SJSA1 (cell line): ENCODE results near the gene TAS1R1. TPM values are rescaled to one million over a fixed set of nuclear protein-coding genes. Genes with fewer than 3 reads are reported as not detected.
A peak's percentile ranks its signal among the peaks of the same experiment; 100 is the strongest.
"Not testable (repeated sequence)": the region's sequence is repeated elsewhere in the genome, so short reads cannot be mapped to it uniquely, and the experiment has no call there.

ENCODE experiments used
- DNase-seq, 2 experiments: peaks; one replicate each; pipeline ENCODE4 v3.0.0-alpha.2; 2015 to 2020; ENCODE audit warnings: low spot score in 2 of 2, low read depth in 1 of 2
- H3K27ac ChIP-seq: fragments of 250-450 bp; sonication (Bioruptor Pico); 2 replicates; pipeline ENCODE4 v1.5.1; 2020; ENCODE audit warnings: mild to moderate bottlenecking, moderate library complexity
- H3K27me3 ChIP-seq: fragments of 250-450 bp; sonication (Bioruptor Pico); replicated peaks from 2 replicates; pipeline ENCODE4 v1.5.1; 2020; ENCODE audit warnings: mild to moderate bottlenecking, moderate library complexity
- H3K36me3 ChIP-seq: fragments of 250-450 bp; sonication (Bioruptor Pico); 2 replicates; pipeline ENCODE4 v1.5.1; 2020; ENCODE audit warnings: mild to moderate bottlenecking
- H3K4me1 ChIP-seq: fragments of 250-450 bp; sonication (Bioruptor Pico); replicated peaks from 2 replicates; pipeline ENCODE4 v1.6.1; 2021; ENCODE audit warnings: mild to moderate bottlenecking
- H3K4me3 ChIP-seq: fragments of 250-450 bp; sonication (Bioruptor Pico); 2 replicates; pipeline ENCODE4 v1.5.1; 2020; ENCODE audit warnings: mild to moderate bottlenecking
- H3K9me3 ChIP-seq: fragments of 250-450 bp; sonication (Bioruptor Pico); replicated peaks from 2 replicates; pipeline ENCODE4 v1.5.1; 2020; ENCODE audit warnings: mild to moderate bottlenecking
- total RNA-seq: library from RNA; depleted of rRNA; stranded (reverse); fragments of >200 nt; shearing (Covaris generic); gene quantifications from 2 replicates; pipeline ENCODE4 v1.2.3, GENCODE V29; 2014

TAS1R1 gene
- total RNA-seq, 1 experiment from 2014 or later, result not detected

DNA sequence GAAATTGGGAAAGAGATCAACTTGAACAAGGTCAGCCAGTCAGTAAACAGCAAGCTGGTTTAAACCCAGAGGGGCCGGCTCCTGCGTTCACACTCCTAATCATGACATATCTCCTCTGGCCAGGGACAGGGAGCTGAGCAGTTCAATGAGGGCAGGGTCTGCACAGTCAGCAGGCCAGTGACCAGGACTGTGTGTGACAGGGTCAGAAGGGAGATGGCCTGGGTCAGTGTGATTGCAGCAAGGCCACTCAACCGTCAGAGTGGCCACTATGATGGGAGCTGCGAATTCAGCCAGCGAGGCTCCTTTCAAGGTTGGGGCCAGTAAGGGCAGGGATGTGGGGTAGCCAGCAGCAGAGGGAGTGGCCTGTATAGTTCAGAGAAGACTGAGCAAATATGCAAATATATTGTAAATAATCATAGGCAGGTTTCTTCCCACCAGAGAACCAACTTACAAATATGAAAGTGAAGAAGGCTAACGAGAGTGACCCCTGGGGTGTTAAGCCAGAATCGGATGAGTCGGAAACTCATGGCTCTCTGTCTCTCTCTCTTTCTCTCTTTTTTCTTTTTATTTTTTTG, 20.8 kb upstream of the TAS1R1 start:
- Histone ChIP-seq H3K4me1 (peaks cover 7% of the 10 kb centered on the region), H3K36me3 (peaks cover 66% of the 10 kb centered on the region), H3K9me3 (no peaks in the 10 kb centered on the region), H3K27me3 (no peaks in the 10 kb centered on the region), H3K27ac (no peak overlapping the region), H3K4me3 (no peak overlapping the region)
- no peak for DNase-seq

DNA sequence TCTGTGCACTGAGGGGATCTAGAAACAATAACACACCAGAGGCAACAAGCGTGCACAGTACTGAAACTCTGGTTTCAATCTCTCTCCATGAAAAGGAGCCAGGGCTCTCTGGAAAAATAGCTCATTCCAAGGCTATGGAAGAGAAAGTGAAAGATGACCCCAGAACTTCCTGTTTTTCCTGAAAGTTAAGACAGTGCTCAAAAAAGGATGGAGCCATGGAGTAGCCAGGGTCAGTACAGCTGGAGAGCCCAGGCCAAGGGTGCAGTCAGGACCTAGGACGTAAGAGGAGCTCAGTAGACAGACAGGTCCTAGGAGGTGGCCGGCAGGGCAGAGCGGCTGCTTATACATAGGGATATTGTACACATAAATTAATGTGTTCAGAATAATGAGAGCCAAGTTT, 19.9 kb upstream of the TAS1R1 start:
- H3K36me3 ChIP-seq, result peaks cover 60% of the 10 kb centered on the region
- H3K4me1 ChIP-seq, result peaks cover 12% of the 10 kb centered on the region
- no peak for DNase-seq
- H3K9me3 ChIP-seq, result no peaks in the 10 kb centered on the region
- no peak overlapping the region for H3K27ac ChIP-seq
- H3K4me3 ChIP-seq, result no peak overlapping the region
- H3K27me3 ChIP-seq, result no peaks in the 10 kb centered on the region

DNA sequence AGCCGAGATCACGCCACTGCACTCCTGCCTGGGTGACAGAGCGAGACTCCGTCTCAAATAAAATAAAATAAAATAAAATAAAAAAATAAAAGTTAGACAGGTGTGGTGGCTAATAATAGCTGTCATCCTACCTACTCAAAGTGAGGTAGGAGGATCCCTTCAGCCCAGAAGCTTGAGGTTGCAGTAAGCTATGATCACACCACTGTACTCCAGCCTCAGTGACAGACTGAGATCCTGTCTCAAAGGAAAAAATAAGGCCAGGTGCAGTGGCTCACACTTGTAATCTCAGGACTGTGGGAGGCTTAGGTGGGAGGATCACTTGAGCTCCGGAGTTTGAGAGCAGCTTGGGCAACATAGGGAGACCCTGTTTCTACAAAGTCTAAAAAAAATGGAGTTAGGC, 18.8 kb upstream of the TAS1R1 start:
- no peak for DNase-seq
- Histone ChIP-seq H3K27ac (no peak overlapping the region), H3K36me3 (peaks cover 56% of the 10 kb centered on the region), H3K27me3 (no peaks in the 10 kb centered on the region), H3K9me3 (no peaks in the 10 kb centered on the region), H3K4me3 (no peak overlapping the region), H3K4me1 (peaks cover 12% of the 10 kb centered on the region)

DNA sequence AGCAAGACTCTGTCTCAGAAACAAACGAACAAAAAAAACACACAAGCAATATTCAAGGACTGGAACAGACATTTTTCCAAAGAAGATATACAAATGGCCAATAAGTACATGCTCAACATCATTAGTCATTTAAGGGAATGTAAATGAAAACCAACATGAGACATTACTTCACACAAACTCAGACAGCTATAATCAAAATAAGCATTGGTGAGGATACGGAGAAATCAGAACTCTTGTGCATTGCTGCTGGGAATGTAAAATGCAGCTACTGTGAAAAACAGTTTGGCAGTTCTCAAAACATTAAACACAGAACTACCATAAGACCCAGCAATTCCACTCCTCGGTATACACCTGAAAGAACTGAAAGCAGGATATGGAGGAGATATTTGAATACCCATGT, 16.2 kb upstream of the TAS1R1 start:
- peak in 1 of 2 experiments; percentile 66 for DNase-seq
- H3K4me1 ChIP-seq, result peaks cover 12% of the 10 kb centered on the region
- peaks cover 49% of the 10 kb centered on the region for H3K36me3 ChIP-seq
- no peak overlapping the region for H3K4me3 ChIP-seq
- no peaks in the 10 kb centered on the region for H3K27me3 ChIP-seq
- H3K27ac ChIP-seq, result peak overlapping the region; percentile 6
- H3K9me3 ChIP-seq, result no peaks in the 10 kb centered on the region

- no peak overlapping the region for H3K4me3 ChIP-seq
- H3K9me3 ChIP-seq, result no peaks in the 10 kb centered on the region
- H3K27me3 ChIP-seq, result no peaks in the 10 kb centered on the region
- peaks cover 78% of the 10 kb centered on the region for H3K36me3 ChIP-seq
- DNase-seq, result no peak
- no peak overlapping the region for H3K27ac ChIP-seq
- no peaks in the 10 kb centered on the region; the same call in 1 of the 2 replicates for H3K4me1 ChIP-seq
These were observed 10.3 kb upstream of the TAS1R1 start for GRCh38 chr1:6544831-6545230.

- DNase-seq, result no peak
- H3K4me3 ChIP-seq, result no peak overlapping the region
- no peaks in the 10 kb centered on the region for H3K9me3 ChIP-seq
- H3K36me3 ChIP-seq, result peaks cover 80% of the 10 kb centered on the region
- no peaks in the 10 kb centered on the region for H3K27me3 ChIP-seq
- H3K4me1 ChIP-seq, result no peaks in the 10 kb centered on the region
- H3K27ac ChIP-seq, result no peak overlapping the region
These were observed 9.6 kb upstream of the TAS1R1 start for GRCh38 chr1:6545276-6546112.

- no peak overlapping the region for H3K27ac ChIP-seq
These were observed 8.8 kb upstream of the TAS1R1 start for GRCh38 chr1:6546326-6546725.

DNA sequence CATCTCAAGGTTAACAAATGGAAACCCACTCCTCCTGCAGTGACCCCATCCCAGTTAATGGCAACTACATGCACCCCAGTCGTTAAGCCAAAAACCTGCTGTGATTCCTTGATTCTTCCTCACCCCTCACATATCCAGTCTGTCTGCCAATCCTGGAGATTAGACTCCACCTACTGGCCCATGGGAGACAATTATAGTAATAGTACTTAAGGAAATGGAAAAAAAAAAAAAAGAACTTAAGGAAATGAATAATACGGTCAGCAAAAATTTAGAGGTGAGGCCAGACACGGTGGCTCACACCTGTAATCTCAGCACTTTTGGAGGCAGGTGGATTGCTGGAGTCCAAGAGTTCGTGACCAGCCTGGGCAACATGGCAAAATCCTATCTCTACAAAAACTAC, 7.8 kb upstream of the TAS1R1 start:
- Histone ChIP-seq H3K4me1 (no peaks in the 10 kb centered on the region), H3K36me3 (peaks cover 77% of the 10 kb centered on the region), H3K27me3 (no peaks in the 10 kb centered on the region), H3K27ac (no peak overlapping the region), H3K4me3 (no peak overlapping the region), H3K9me3 (no peaks in the 10 kb centered on the region)
- no peak for DNase-seq

More at GRCh38 chr1:6546326-6546725, 8.8 kb upstream of the TAS1R1 start:
- Histone ChIP-seq H3K9me3 (no peaks in the 10 kb centered on the region), H3K4me3 (no peak overlapping the region), H3K27me3 (no peaks in the 10 kb centered on the region), H3K36me3 (peaks cover 79% of the 10 kb centered on the region), H3K4me1 (no peaks in the 10 kb centered on the region)
- no peak for DNase-seq

DNA sequence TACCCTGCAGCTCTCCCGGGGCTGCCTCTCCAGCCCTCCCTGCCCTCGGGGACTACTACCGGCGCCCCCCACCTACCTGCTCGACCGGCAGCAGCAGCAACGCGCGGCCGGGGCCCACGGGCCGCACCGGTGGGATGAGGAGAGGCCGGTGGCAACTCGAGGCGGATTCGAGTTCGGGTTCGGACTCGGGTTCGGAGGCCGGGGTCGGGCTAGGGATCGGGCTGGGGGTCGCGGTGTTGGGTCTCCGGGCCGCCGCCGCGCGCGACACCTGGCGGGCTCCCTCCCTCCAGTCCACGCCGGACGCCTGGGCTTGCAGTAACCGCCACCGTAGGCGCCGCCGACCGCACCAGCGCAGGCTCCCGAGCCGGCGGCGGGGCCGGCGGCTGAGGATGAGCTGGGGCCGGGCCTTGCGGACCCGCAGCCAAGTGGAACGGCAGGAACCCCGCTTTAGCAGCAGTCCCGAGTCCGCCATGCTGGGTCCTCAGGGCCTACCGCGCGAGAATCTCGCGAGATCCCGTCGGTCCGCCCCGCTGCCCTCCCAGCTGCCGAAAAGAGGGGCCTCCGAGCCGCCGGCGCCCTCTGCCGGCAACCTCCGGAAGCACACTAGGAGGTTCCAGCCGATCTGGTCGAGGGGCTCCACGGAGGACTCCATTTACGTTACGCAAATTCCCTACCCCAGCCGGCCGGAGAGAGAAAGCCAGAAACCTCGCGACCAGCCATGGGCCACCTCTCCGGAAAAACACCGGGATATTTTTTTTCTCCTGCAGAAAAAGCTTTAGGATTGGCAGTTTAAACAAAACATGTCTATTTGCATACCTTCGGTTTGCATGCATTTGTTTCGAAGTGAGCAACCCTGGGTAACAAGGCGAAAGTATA, 838 bp upstream of the TAS1R1 start, which contains the start of gene NOL9:
Gene NOL9 (minus strand): TSS at position 483 of the 876 bp plus-strand sequence. CDS start 11 bp downstream, at position 472.
- Histone ChIP-seq H3K27me3 (no peaks in the 10 kb centered on the region), H3K9me3 (no peaks in the 10 kb centered on the region), H3K4me1 (peaks cover 6% of the 10 kb centered on the region; the same call in 1 of the 2 replicates), H3K4me3 (peak within 1 kb of the TSS; percentile 91), H3K27ac (peak within 1 kb of the TSS; percentile 45), H3K36me3 (peaks cover 24% of the 10 kb centered on the region)
- DNase-seq, result peak; percentile 92

DNA sequence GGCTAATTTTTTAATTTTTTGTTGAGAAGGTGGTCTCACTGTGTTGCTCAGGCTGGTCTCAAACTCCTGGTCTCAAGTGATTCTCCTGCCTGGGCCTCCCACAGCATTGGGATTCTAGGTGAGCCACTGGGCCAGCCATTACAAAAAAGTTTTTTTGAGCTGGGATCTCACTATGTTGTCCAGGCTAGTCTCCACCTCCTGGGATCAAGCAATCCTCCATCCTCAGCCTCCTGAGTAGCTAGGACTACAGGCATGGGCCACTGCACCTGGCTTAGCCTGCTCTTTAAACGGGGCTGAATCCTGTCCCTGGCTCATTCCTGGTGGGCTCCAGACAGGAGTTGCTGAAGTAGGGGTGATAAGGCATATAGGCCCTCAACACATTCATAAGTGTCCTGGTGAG, 2.5 kb downstream of the TAS1R1 start:
- no peaks in the 10 kb centered on the region for H3K9me3 ChIP-seq
- H3K36me3 ChIP-seq, result peaks cover 5% of the 10 kb centered on the region; the same call in 1 of the 2 replicates
- H3K4me1 ChIP-seq, result peaks cover 6% of the 10 kb centered on the region; the same call in 1 of the 2 replicates
- no peak overlapping the region for H3K27ac ChIP-seq
- H3K27me3 ChIP-seq, result no peaks in the 10 kb centered on the region
- H3K4me3 ChIP-seq, result no peak overlapping the region
- DNase-seq, result no peak

DNA sequence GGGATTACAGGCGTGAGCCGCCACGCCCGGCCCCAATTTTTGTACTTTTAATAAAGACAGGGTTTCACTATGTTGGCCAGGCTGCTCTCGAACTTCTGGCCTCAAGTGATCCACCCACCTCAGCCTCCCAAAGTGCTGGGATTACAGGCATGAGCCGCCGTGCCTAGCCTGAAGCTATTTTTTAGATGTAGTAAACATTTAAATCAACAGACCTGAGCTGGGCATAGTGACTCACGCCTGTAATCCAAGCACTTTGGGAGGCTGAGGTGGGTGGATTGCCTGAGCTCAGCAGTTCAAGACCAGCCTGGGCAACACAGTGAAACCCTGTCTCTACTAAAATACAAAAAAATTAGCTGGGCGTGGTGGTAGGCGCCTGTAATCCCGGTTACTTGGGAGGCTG, 4.1 kb downstream of the TAS1R1 start:
- H3K36me3 ChIP-seq, H3K27ac ChIP-seq, H3K4me3 ChIP-seq, H3K9me3 ChIP-seq, H3K4me1 ChIP-seq, DNase-seq, H3K27me3 ChIP-seq: not testable (repeated sequence)

DNA sequence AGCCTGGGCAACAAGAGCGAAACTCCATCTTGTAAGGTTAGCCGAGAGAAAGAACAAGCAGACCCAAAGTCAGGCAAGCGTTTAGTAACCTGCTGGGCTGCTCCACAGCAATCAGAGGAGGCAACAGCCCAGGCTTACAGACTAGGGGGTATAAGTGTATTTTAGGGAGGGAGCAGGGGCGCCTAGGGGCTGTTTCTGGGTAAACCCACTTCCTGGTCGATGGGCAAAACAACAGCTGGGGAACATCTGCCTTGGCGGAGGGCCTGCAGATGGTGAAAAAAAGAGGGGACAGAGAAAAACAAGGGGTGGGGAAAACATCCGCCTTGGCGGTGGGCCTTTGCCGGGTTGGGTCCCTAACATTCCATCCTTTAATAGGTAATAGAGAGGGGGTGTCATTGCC, 5.2 kb downstream of the TAS1R1 start:
- DNase-seq, result no peak
- Histone ChIP-seq H3K27me3 (no peaks in the 10 kb centered on the region; the same call in 1 of the 2 replicates), H3K9me3 (no peaks in the 10 kb centered on the region)

DNA sequence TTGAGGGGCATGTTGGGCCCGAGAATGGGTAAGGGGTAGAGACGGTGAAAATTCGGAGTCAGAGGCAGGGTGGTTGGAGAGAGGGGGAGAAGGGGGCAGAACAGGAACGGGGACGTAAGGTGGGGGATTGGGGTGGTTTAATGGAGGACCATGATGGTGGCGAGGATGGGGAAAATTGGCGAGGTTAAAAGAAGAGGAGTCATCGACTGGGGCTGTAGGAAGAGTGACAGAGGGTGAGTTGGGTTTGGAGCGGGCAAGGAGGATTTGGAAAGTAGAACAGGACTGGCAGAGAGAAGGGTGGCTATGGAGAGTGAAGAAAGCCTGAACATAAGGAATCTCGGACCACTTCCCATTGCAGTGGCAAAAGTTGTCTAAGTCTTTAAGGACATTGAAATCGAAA, 13.9 kb downstream of the TAS1R1 start:
- no peak for DNase-seq
- H3K4me3 ChIP-seq, result no peak overlapping the region
- H3K36me3 ChIP-seq, result no peaks in the 10 kb centered on the region
- H3K27ac ChIP-seq, result no peak overlapping the region
- no peaks in the 10 kb centered on the region for H3K4me1 ChIP-seq
- peaks cover 10% of the 10 kb centered on the region; the same call in 1 of the 2 replicates for H3K27me3 ChIP-seq
- H3K9me3 ChIP-seq, result no peaks in the 10 kb centered on the region

More for the DNA sequence above, 5.2 kb downstream of the TAS1R1 start:
- H3K36me3 ChIP-seq, result no peaks in the 10 kb centered on the region
- H3K4me3 ChIP-seq, result no peak overlapping the region
- H3K4me1 ChIP-seq, result no peaks in the 10 kb centered on the region
- H3K27ac ChIP-seq, result no peak overlapping the region
